Sigmoid colon (tissue), 7 donors: ENCODE data around the gene ACSM6. TPM values are rescaled to one million over a fixed set of nuclear protein-coding genes. Genes with fewer than 3 reads are reported as not detected.
"Not testable (repeated sequence)": the region's sequence is repeated elsewhere in the genome, so short reads cannot be mapped to it uniquely, and the experiment has no call there.

Experiments
- DNase-seq: peaks from one replicate; pipeline ENCODE4 v3.0.0-alpha.2; 2019
- H3K27ac ChIP-seq, 4 donors: fragments of 200-600 bp; sonication (generic); one replicate each; pipeline ENCODE4 v1.5.1; 2016 to 2019; ENCODE audit warnings: mild to moderate bottlenecking in 1 of 4
- H3K27me3 ChIP-seq, 3 donors: fragments of 200-600 bp; sonication (generic); one replicate each; pipeline ENCODE4 v1.5.1; 2019; ENCODE audit warnings: mild to moderate bottlenecking in 1 of 3
- H3K36me3 ChIP-seq, 4 donors: fragments of 200-600 bp; sonication (generic); one replicate each; pipeline ENCODE4 v1.5.1; 2016 to 2019
- H3K4me1 ChIP-seq, 4 donors: fragments of 200-600 bp; sonication (generic); one replicate each; pipeline ENCODE4 v1.5.1; 2017 to 2019
- H3K4me3 ChIP-seq, 4 donors: fragments of 200-600 bp; sonication (generic); one replicate each; pipeline ENCODE4 v1.5.1; 2017 to 2019; ENCODE audit warnings: mild to moderate bottlenecking in 2 of 4, moderate library complexity in 1 of 4
- H3K9me3 ChIP-seq, 4 donors: fragments of 200-600 bp in 3 of 4; sonication (generic) in 3 of 4; one replicate each; pipeline versions ENCODE4 v1.5.1 to v1.6.1; 2013 to 2019
- CTCF ChIP-seq, 4 experiments: fragments of 450-650 bp in 3 of 4; fragments of 200-600 bp in 1 of 4; IDR thresholded peaks; one replicate each; pipeline ENCODE4 v1.5.1; 2016 to 2019; ENCODE audit warnings: antibody characterized with exemption in 4 of 4, mild to moderate bottlenecking in 3 of 4, moderate library complexity in 2 of 4
- EP300 ChIP-seq, 4 donors: sonication (generic); formaldehyde crosslinking; IDR thresholded peaks; one replicate each; pipeline ENCODE4 v1.6.1; 2017; ENCODE audit warnings: antibody characterized with exemption in 4 of 4
- POLR2A ChIP-seq, 2 donors: fragments of 450-650 bp; IDR thresholded peaks; one replicate each; pipeline ENCODE4 v1.6.1; 2016; ENCODE audit warnings: antibody characterized with exemption in 2 of 2, mild to moderate bottlenecking in 2 of 2, moderate library complexity in 2 of 2
- POLR2AphosphoS5 ChIP-seq, 4 donors: sonication (generic); formaldehyde crosslinking; IDR thresholded peaks; one replicate each; pipeline ENCODE4 v1.6.1; 2017; ENCODE audit warnings: antibody characterized with exemption in 4 of 4
- WGBS, 2 donors: extraction: QIAGEN DNeasy Blood & Tissue Kit; methylation state at CpG; one replicate each; pipeline ENCODE4 v1.1.7; 2013; 5-methylcytosine and 5-hydroxymethylcytosine counted together
- intact Hi-C: fragments of 100-400 bp; cut with DNase I; formaldehyde crosslinking; loops from one replicate; pipeline ENCODE4 v1.15.1; 2023
- polyA plus RNA-seq, 3 donors: library from polyadenylated mRNA; stranded (reverse); fragments of 200-250 nt; gene quantifications; one replicate each; pipeline ENCODE4 v1.2.3, GENCODE V29; 2013
- total RNA-seq, 4 donors: library from RNA; depleted of rRNA; stranded (reverse); fragments of >200 nt; gene quantifications; one replicate each; pipeline ENCODE4 v1.1.0, GENCODE V29; 2016
- donor health status: healthy with polysubstance abuse.
- donor health status: Bipolar disorder and iron deficiency.
- donor health status: healthy.

The ACSM6 gene
- total and polyA plus RNA-seq, 7 donors: 0.55 TPM; not detected in 6

- Histone ChIP-seq H3K27me3 (no peaks in the 10 kb centered on the region), H3K4me1 (peaks cover 0 to 3% (median 0%) of the 10 kb centered on the region in 4 donors), H3K4me3 (no peak overlapping the region), H3K9me3 (no peaks in the 10 kb centered on the region), H3K36me3 (no peaks in the 10 kb centered on the region), H3K27ac (no peak overlapping the region)
- TF ChIP-seq POLR2A (IDR thresholded peaks at IDR 0.05) (no peak), POLR2AphosphoS5 (IDR thresholded peaks at IDR 0.05) (no peak), CTCF (IDR thresholded peaks at IDR 0.05) (no peak), EP300 (IDR thresholded peaks at IDR 0.05) (no peak)
- no peak for DNase-seq
- 48 to 73% methylated on average over 2 of the region's 2 CpGs for WGBS, 2 donors
- intact Hi-C loops: no loop called here
Measured at GRCh38 chr10:95225136-95225535, 31.1 kb downstream of the ACSM6 start.

GRCh38 chr10:95228934-95229723 is 35.1 kb downstream of the ACSM6 start:
- intact Hi-C loops, DNase-seq, H3K36me3 ChIP-seq, H3K9me3 ChIP-seq, H3K27ac ChIP-seq, H3K27me3 ChIP-seq, H3K4me3 ChIP-seq: not testable (repeated sequence)
- WGBS, 2 donors: 85 to 92% methylated on average over 14 of the region's 14 CpGs
- peaks cover 0 to 13% (median 0%) of the 10 kb centered on the region in 4 donors for H3K4me1 ChIP-seq

GRCh38 chr10:95229724-95230627 is 35.9 kb downstream of the ACSM6 start:
- Histone ChIP-seq H3K27ac (no peak overlapping the region), H3K4me1 (peaks cover 0 to 13% (median 0%) of the 10 kb centered on the region in 4 donors), H3K9me3 (no peaks in the 10 kb centered on the region), H3K4me3 (peak overlapping the region in 3 of 4 donors; percentile 30 to 56 (median 43)), H3K27me3 (no peaks in the 10 kb centered on the region), H3K36me3 (no peaks in the 10 kb centered on the region)
- intact Hi-C loops: no loop called here
- TF ChIP-seq POLR2A (IDR thresholded peaks at IDR 0.05) (no peak), EP300 (IDR thresholded peaks at IDR 0.05) (no peak), POLR2AphosphoS5 (IDR thresholded peaks at IDR 0.05) (no peak), CTCF (IDR thresholded peaks at IDR 0.05) (no peak)
- DNase-seq: no peak
- WGBS, 2 donors: 74 to 81% methylated on average over 10 of the region's 10 CpGs

GRCh38 chr10:95230677-95231586 is 36.9 kb downstream of the ACSM6 start:
- H3K9me3 ChIP-seq, intact Hi-C loops, DNase-seq, H3K36me3 ChIP-seq, H3K27me3 ChIP-seq: not testable (repeated sequence)
- H3K4me3 ChIP-seq: peak overlapping the region; percentile 13 to 56 (median 36)
- H3K4me1 ChIP-seq: peaks cover 0 to 13% (median 0%) of the 10 kb centered on the region in 4 donors
- H3K27ac ChIP-seq: peak overlapping the region in 1 of 4 donors; percentile 56
- 52 to 61% methylated on average over 36 of the region's 36 CpGs for WGBS, 2 donors

- no peak for TF ChIP-seq EP300 (IDR thresholded peaks at IDR 0.05)
- TF ChIP-seq CTCF (IDR thresholded peaks at IDR 0.05): no peak
- no peak for TF ChIP-seq POLR2A (IDR thresholded peaks at IDR 0.05)
- no peak for TF ChIP-seq POLR2AphosphoS5 (IDR thresholded peaks at IDR 0.05)
- Histone ChIP-seq H3K4me1 (peaks cover 0 to 13% (median 0%) of the 10 kb centered on the region in 4 donors), H3K36me3 (peaks cover 0 to 8% (median 0%) of the 10 kb centered on the region in 4 donors), H3K4me3 (no peak overlapping the region), H3K27me3 (no peaks in the 10 kb centered on the region), H3K27ac (no peak overlapping the region), H3K9me3 (no peaks in the 10 kb centered on the region)
- no peak for DNase-seq
- 89 to 93% methylated on average over 2 of the region's 2 CpGs for WGBS, 2 donors
- intact Hi-C loops: no loop called here
Measured at GRCh38 chr10:95233377-95234034, 39.5 kb downstream of the ACSM6 start.
